GM19351 (cell line): ENCODE results near the gene ZNF71.
"Not testable (repeated sequence)": the region's sequence is repeated elsewhere in the genome, so short reads cannot be mapped to it uniquely, and the experiment has no call there.

Experiments used
- ATAC-seq: cut with Tn5 transposase; IDR thresholded peaks from one replicate; pipeline ENCODE4 v1.9.1; 2021; ENCODE audit warnings: mild to moderate bottlenecking, moderate library complexity; ENCODE audit not compliant: unreplicated experiment

The ZNF71 gene

DNA sequence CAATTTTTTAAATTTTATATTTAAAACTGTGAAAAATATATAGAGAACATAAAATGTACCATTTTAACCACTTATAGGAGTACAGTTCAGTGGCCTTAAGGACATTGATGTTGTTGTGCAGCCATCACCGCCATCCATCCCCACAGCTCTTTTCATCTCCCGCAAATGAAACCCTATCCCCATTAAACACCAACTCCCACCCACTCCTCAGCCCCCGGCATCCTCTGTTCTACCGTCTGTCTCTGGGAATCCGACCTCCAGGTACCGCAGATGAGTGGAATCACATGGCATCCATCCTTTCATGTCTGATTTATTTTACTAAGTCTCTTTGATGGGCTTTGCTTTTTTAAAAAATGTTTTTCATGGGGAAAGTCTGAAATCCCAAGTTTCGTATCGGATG lies 24.0 kb downstream of the ZNF71 start:
- no peak for ATAC-seq

DNA sequence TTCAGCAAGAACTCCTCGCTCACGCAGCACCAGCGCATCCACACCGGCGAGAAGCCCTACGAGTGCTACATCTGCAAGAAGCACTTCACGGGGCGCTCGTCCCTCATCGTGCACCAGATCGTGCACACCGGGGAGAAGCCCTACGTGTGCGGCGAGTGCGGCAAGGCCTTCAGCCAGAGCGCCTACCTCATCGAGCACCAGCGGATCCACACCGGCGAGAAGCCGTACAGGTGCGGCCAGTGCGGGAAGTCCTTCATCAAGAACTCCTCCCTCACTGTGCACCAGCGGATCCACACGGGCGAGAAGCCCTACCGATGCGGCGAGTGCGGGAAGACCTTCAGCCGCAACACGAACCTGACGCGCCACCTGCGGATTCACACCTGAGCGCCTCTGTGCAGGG lies 27.3 kb downstream of the ZNF71 start:
- ATAC-seq, result no peak

DNA sequence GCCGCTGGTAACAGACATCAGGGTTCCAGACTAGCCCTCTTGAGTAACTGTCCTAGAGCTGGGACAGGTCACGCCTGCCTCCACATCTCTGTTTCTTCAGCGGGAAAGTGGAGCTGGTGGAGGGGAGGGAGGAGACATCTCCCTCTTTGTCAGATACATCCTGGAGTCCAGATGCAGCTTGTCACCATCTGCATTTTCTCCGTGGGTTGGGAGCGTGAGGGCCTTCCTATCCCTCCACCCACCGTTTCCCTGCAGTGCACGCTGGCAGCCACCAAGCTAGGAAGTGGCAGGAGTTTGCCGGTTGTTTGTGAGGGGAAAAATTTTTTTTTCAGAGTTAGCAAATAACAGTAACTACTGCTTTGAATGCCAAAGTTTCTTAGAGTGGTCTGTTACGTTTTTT lies 27.9 kb downstream of the ZNF71 start:
- no peak for ATAC-seq

DNA sequence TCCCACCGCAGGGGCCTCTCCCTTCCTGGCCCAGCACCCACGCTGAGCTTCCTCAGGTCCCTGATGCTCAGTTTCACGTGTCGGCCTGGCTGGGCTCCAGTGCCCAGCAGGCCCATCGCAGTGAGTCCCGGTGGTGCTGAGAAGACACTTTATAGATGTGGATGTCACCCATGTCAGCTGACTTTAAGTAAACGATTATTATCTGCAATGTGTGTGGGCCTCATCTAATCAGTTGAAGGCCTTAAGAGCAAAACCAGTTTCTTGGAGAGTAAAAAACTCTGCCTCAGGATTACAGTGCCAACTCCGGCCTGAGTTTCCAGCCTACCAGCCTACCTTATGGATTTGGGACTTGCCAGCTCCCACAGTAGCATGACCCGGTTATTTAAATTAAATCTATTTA lies 30.6 kb downstream of the ZNF71 start:
- ATAC-seq, result no peak

DNA sequence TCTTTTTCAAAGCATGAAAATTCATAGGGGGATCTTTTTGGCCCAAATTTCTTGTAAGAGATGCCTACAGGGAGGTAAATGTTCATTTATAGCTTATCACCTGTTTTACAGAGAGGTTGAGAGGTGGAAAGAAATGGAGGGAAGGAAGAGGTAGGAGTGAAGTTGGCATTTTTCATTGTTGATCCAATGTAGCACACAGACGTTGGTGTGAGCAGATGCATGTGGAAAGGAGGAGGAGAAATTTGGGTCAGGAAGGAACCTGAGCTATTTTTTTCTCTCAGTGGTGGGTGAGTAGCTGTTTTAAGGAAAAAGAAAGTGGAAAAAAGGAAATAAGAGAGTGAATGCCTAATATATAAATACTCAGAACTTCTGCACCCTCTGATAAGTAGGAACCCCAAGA lies 37.9 kb downstream of the ZNF71 start:
- no peak for ATAC-seq

DNA sequence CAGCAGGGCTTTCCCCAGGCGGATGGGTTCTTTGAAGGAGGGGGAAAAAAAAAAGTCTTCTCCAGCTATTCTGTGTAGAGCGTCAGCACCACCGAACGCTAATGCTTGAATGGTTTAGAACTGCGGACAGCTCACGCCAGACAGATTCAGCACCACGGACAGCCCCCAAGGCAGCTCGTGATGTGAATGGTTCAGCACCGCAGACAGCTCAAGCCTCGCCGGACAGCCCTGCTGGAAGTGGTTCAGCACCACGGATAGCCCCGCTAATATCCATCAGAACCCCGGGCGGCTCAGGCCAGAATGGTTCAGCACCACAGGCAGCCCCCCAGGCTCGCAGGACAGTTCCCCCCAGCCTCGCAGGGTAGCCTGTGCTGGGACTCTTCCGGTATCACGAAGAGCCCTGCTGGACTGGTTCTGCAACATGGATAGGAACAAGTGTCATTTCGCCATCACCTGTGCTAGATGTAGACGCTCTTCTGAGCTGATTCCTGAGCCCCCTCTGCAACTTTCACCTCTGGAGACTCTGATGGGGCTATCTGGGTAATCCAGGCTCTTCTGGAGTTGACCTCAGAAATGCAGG lies 43.0 kb downstream of the ZNF71 start:
- ATAC-seq, result no peak

DNA sequence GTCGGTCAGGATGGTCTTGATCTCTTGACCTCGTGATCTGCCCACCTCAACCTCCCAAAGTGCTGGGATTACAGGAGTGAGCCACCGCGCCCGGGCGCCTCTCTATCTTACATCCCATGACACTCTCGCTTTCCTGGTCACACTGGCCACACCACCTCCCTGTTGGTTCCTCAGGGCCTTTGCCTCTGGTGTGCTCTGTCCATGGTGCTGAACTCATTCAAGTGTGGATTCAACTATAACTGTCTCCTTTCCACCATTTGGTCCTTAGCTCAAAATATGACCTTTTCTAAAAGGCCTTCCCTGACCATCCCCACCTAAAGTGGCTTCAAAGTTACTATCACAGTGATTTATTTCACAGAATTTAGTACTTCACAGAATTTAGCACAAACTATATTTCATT lies 44.1 kb downstream of the ZNF71 start:
- ATAC-seq, result no peak

DNA sequence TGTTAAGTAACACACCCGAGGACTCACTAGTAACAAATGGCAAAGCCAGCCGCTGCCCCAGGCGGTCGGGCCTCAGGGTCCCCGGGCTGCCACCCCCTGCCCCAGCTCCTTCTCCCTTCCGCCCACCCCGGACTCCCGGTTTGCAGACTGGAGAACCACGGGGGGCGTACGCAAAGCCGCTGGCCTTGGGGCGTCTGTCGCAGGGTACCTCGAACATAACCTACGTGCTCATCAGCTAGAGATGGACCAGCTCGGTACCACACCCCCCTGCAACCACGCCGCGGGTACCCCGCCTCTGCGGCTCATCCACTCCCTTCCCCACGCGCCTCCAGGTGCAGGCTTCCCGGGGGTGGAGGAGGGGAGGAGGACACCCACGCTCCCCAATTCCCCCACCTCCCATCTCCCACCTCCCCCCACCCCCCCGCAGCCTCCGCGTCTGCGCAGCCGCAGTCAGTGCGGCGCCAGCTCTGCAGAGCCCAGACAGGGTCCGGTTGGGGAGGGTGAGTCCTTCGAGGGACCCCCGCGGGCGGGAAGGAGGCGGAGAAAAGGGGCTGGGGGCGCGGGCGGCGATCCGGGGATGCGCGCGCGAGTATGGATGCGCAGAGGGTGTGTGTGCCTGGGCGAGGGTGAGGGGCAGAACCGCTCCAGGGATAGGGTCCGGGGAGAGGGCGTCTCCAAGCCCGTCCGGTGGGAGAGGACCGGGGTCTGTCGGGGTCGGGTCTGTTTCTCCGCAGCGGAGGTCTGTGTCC lies 47.8 kb downstream of the ZNF71 start, which contains the start of gene SMIM17:
Gene SMIM17 (plus strand): TSS at position 449 of the 749 bp plus-strand sequence. CDS start 2,509 bp downstream, outside the sequence.
- ATAC-seq, result no peak

DNA sequence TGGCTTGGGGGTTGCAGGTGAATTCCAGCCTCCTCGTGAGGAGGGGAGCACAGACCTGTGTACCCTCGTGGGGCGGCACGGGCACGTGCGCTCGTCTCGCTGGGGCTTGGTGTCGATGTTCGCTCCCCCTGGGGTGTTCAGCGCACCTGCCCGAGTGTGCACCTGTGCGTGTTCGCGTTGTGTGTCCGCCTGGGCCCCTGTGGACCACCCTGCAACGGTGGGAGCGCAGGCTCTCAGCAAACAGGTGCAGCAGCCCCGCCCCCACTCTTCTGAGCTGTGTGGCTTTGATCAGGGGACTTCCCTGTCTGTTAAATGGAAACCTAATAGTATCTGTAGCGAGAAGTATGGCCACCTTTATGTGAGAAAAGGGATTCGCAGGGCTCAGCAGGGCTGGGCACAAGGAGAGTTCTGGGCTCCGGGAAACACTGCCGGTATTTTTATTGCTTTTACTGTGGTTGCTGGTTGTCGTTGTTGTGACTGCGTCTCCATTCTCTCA lies 48.4 kb downstream of the ZNF71 start:
- ATAC-seq, result no peak

DNA sequence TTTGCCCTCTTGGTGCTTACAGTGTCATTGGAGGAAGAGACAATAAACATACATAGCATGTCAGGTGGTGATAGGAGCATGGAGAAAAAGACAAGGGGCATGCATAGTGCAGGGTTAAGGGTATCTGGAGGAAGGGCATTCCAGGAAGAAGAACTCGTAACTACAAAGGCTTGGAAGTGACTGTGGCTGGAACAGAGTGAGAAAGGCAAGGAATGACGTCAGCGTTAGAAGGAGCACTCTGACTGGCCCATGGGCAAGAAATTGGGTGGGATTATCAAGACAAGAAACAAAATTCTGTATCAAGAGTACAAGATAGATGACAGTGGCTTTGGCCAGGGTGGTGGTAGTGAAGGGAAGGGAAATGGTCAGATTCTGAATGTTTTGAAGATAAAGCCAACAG lies 59.0 kb downstream of the ZNF71 start:
- no peak for ATAC-seq

DNA sequence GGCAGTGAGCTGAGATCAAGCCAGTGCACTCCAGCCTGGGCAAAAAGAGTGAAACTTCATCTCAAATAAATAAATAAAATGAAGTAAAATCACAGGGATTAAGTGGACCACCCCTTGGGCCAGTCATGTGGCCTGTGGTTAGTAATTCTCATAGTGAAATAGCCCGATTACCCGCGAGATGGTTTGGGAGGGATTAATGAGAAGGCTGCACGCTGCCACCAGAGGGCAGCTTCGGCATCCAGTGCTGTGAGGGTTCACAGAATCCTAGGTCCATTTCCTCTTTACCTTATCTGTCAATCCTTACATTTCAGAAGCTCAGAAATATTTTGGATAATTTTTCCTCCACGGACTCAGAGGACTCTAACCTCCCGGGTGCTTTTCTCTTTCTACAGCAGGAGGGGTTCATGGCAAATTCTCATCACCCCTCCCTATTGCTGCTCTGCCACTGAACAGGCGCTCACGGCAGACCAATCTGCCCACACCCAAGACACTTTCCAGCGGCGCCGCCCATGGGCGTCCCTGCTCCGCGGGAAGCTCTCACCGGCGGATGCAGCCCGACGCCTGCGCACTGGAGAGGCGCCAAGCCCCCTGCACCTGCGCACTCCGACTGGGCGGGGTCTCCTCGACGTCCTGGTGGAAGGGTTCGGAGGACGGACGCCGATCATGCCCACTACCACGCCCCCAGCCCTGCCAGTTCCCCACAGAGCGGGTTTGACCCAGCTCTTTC lies 65.4 kb downstream of the ZNF71 start:
- ATAC-seq, result no peak

DNA sequence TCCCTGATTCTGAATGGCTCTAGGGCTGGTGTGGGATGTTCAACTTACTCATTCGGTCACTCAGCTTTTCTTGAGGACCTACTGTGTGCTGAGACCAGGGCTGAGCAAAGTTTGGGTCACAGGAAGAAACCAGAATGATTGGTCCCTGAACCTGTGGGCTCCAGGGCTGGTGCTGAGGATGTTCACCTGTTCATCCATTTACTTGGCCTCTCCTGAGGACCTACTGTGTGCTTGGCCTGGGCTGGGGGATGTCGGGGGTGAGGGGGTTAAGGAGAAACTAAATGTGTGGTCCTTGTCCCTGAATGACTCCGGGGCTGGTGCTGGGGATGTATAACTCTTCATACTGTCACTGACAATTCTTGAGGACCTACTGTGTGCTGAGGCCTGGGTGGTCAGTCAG lies 66.1 kb downstream of the ZNF71 start:
- ATAC-seq, result no peak

DNA sequence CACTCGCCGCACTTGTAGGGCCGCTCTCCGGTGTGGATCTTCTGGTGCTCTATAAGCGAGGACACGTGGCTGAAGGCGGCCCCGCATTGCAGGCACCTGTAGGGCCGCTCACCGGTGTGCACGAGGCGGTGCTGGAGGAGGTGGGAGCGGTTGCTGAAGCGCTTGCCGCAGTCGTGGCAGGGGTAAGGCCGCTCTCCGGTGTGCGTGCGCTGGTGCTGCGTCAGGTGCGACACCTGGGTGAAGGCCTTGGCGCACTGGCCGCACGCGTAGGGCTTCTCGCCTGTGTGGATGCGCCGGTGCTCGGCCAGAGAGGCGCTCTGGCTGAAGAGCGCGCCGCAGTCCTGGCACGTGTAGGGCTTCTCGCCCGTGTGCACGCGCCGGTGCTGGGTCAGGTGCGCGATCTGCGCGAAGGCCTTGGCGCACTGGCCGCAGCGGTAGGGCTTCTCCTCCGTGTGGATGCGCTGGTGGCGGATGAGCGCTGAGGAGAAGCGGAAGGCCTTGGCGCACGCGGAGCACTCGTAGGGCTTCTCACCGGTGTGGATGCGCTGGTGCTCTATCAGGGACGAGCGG lies 68.9 kb downstream of the ZNF71 start:
- no peak for ATAC-seq

DNA sequence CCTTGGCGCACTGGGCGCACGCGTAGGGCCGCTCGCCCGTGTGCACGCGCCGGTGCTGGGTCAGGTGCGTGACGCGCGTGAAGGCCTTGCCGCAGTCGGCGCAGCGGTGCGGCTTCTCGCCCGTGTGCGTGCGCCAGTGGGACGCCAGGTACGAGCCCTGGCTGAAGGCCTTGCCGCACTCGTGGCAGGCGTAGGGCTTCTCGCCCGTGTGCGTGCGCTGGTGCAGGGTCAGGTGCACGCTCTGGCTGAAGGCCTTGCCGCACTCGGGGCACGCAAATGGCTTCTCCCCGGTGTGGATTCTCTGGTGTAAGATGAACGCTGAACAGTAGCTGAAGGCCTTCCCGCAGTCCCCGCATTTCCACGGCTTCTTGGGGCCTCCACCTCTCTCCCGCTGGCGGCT lies 69.4 kb downstream of the ZNF71 start:
- no peak for ATAC-seq

DNA sequence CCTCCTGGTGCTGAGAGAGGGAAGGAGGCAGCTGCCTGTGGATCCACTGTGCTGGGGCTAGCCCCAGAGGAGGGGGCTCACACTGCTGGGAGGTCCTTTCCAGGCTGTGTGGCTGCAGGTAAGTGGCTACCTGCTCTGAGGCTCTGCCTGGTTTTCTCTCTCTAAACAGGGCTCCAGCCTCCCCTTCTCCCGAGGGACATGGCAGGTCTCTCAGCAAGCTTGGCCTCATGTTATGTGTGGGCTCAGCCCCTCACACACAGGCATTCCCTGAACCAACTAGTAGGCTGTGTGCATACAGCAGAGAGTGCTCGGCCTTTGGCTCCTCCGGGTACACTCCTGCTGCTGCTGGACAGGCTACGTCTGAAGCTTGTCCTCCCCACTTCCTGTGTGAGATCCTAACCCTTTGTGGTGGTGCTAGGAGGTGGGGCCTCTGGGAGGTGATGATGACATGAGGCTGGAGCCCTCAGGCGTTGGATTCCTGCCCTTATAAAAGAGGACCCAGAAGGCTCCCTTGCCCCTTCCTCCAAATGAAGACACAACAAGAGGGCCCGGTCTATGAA lies 72.3 kb downstream of the ZNF71 start:
- no peak for ATAC-seq

DNA sequence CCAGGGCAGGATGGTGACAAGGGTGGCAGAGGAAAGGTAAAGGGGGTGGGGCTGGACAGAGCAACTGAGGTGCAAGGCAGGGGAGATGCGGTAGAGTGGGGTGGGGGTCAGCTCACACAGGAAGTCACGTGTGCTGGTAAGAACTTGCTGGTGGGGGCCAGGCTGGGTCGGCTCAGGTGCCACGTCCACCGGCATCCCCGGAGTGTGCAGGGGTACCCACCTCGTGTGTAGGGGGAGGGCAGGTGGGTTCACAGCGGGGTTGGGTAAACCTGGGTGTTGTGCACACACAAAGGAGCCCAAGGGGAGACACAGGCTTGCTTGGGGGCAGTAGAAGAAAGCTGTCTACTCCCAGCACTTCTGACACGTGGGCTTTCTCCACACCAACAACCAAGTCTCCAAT lies 73.6 kb downstream of the ZNF71 start:
- no peak for ATAC-seq

DNA sequence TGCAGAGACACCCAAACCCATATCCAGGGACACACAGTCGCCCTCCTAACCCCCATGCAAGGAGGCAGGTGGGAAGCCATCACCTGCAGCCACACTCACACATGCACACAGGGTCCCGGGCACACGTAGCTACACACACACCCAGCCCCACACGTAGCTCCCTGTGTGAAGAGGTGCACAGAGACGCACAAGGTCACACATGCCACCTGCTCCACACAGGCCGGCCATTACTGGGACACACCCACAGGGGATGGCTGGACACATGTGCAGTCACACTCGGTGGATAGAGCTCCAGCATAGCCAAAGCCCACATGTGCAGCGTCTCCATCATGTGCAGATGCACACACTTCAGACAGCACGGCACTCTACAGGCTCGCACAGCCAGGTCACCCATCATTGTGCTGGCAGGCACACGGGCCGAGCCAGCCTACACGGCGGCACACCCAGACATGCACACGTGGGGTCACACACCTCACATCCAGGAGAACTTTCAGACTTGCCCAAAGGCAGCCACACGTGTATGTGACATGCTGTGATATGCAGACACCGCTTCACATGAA lies 75.4 kb downstream of the ZNF71 start:
- ATAC-seq, result no peak

DNA sequence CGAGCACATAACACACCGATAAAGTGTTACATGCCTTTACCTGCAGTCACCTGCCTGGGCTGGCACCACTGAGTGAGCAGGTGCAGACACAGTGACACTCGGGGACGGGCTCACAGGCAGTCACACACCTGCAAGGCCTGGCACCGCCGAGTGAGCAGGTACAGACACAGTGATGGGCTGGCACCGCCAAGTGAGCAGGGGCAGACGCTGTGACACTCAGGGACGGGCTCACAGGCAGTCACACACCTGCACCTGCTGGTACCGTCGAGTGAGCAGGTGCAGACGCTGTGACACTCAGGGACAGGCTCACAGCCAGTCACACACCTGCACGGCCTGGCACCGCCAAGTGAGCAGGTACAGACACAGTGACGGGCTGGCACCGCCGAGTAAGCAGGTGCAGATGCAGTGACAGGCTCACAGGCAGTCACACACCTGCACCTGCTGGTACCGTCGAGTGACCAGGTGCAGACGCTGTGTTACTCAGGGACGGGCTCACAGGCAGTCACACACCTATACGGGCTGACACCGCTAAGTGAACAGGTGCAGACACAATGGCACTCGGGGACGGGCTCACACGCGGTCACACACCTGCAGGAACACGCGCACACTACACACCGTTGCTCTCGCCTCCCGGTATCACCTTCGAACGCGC lies 76.0 kb downstream of the ZNF71 start:
- ATAC-seq, result no peak

DNA sequence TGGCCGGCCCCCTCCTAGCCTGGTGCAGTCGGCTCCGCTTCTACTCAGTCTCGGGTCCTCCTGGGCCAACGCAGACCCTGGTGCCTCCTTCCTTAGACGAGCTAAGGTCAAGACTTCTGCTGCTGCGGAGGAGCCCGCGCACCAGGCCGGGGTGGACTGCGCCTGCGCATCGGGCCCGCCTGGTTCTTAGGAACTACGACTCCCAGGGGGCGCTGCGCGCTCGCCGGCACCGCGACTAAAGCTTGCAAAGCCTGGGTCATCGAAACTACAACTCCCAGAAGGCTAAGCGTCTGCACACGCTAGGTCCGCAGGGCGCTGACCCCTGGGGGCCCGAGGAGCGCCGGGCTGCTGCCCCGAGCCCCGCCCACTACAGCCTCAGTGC lies 76.5 kb downstream of the ZNF71 start, which contains the start of gene ZNF835:
Gene ZNF835 (minus strand): TSS at position 145 of the 382 bp plus-strand sequence. CDS start 6,559 bp downstream, outside the sequence.
- no peak for ATAC-seq

DNA sequence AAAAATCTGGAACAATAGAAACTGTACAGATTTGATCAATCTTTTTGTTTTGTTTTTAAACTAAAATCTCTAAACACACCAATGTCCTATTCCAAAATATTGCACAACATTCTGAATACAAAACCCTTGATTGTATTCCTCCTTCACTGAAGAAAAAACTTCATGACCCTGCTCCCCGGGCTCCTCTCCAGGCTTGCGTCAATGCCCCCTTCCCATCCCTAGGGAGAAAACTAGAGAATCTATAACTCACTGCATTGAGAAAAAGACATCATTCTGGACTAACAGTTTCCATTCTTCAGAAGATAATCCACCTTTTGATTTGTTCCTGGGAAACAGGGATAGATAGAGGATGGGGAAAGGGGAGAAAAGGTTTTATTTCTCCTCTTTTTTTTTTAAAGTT lies 77.5 kb downstream of the ZNF71 start:
- not testable (repeated sequence) for ATAC-seq
